GM19395 (cell line): Measurements from ENCODE around the gene JAK2.
"Not testable (repeated sequence)": the region's sequence is repeated elsewhere in the genome, so short reads cannot be mapped to it uniquely, and the experiment has no call there.

Source experiments
- ATAC-seq: cut with Tn5 transposase; IDR thresholded peaks from one replicate; pipeline ENCODE4 v1.9.1; 2021; ENCODE audit warnings: mild to moderate bottlenecking, moderate library complexity; ENCODE audit not compliant: unreplicated experiment

The JAK2 gene

DNA sequence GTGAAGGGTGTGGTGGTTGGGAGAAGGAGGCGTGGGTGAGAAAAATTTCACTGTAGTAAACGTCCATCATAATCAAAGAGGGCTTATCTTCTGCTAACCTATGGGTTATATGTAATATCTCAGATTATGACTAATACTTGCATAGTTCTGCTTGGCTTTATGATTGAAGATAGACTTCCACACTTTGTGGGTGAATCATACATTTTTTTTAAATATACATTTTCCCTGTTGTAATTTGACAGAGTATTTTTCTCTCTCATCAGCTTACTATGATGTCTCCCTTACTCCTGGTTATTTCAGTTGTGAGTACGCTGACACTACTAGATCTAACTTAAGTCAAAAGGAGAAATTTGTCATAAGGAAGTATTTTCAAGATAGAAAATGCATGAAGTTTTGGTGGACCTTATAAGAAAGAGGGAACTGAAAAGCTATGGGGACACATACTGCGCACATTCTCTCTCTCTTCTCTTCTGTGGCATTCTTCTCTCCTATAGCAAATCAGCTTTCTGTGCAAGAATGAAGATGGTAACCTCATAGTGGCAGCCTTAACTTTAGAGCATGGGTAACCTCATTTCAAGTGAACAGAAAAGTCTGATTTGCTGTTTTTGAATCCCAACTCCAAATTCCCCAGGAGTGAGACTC is 4.9 kb upstream of the JAK2 start:
- no peak for ATAC-seq

DNA sequence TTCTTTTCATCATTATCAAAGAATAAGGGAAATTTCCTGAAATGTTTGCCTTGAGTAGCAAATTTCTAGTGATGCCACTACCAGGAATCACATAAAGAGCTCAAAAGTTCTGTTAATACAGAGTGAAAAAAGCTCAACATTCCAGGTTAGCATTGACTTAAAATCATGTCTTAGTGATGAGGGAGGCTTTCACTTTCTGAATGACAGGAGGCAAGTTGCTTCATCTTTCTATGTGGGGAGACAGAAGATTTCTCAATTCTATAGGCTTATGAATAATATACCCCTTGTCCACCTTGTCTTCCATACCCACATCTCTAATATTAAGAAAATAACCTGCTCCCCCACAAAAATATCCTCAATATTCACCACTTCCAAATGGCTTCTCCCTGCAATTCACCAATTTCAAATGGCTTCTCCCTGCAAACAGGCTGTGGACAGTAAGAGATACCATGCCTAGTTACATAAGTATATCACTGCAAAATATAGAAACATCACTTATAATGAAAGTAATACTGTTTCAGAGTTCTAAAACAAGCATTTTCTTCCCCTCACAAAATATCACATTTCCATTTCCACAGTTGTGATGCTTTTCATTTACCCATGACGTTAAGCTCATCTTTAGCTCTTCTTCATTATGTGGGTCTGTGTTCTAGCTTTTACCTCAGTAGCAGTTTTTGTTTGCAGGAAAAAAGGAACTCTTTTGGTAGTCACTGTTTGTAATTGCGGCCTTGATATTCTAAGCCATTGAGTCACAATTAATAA is 2.2 kb upstream of the JAK2 start:
- no peak for ATAC-seq

DNA sequence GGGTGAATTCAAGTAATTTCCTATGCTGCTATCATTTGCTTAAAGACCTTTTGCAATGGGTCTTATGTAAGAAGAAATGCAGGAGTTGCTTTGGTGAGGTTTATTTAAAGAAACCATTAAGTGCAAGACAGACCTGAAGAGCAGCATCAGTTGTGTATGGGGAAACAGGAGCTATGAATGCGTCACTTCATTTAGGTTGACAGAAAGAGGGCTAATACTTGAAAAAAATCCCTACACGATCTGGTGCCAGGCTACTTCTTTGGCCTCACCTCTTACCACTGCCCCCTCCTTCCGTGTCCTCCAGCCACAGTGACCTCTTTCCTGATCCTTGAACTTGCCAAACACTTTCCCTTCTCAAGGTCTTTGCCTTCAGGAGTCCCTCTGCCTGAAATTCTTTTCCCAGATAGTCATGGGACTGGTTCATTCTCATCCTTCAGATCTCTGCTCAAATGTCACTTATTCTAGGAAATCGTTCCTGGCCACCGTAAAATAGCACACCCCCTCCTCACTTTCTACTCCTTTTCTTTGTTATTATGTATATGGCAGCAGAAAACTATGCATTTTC is 1.4 kb upstream of the JAK2 start:
- ATAC-seq, result no peak

DNA sequence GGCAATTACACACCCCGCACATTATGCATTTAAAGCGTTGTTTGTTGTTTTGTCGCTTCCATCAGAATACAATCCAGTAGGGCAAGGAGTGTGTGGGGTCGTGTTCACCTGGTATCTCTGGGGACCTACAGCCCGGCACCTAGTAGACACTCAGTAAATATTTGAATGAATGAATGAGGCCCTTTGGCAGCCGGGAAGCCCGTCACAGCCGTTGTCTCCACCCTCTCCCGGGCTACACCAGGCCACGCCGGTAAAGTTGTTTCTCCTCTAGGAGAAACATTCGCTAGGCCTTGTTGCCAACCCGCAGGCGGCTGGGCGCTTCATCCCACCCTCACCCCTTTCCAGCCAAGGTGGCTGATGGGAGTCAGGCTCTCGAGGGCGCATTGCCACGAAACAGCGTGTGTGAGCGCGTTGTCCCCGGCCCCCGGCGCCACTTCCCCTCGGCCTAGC is 876 bp upstream of the JAK2 start:
- ATAC-seq, result peak; percentile 4

DNA sequence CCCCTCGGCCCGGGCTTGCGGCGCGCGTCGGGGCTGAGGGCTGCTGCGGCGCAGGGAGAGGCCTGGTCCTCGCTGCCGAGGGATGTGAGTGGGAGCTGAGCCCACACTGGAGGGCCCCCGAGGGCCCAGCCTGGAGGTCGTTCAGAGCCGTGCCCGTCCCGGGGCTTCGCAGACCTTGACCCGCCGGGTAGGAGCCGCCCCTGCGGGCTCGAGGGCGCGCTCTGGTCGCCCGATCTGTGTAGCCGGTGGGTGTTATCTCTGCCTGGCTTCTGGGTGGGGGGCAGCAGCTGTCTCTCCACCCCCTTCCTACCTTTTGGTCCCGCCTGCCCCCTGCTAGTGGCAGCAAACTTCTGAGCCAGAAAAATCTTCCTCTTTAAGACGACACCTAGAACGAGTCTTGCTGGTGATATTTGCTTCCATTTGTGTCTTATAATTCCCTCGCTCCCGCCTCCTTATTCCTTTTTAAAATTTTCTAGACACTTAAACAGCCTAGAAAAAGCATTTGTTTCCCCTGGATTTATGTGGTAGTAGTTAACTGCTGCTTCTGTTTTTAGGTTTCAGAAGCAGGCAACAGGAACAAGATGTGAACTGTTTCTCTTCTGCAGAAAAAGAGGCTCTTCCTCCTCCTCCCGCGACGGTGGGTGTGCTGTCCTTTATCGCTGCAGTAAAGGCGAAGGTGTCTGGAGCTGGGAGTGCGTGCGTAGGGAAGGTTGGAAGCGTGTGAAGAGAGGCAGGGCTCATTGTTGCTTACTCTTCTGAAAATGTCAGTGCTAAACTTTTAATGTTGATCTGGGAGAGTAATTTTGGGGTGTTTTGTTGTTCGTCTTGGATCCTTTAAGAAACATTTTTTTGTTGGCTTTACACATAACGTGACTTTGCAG is 554 bp downstream of the JAK2 start:
- peak; percentile 34 for ATAC-seq

DNA sequence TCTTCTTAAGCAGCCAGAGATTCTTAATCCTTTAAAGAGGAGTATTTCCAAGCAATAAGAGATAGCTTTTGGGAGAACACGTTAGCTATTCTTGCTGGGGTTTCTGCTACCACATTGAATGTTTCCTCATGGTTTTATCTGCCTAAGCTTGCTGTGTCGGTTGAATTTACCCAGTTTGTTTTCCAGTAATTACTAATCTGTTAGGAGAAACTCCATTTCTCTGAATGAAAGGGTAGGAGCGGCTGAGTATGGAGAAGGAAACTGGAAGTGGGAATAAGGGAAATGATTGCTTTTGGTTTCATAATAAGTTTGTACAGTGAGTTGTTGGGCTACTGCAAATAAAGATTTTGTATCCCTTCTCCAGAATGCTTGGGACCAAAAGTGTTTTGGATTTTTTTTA is 1.2 kb downstream of the JAK2 start:
- no peak for ATAC-seq

DNA sequence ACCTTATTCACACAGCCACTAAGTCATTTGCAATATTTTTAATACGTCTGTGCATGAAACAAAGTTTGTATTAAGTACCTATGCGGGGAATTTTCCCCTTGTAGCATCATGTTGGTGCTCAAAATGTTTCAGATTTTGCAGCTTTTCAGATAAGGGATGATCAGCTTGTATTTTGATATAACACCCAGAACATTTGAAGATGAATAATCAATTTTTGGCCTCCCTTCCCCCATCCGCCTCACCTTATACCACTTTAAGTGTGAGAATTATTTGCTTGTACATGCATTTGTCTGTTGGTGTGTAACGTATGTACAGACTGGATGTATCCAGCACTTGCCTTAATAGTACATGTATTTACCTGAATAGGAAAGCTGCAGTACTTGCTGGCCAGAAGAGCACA is 1.7 kb downstream of the JAK2 start:
- no peak for ATAC-seq

DNA sequence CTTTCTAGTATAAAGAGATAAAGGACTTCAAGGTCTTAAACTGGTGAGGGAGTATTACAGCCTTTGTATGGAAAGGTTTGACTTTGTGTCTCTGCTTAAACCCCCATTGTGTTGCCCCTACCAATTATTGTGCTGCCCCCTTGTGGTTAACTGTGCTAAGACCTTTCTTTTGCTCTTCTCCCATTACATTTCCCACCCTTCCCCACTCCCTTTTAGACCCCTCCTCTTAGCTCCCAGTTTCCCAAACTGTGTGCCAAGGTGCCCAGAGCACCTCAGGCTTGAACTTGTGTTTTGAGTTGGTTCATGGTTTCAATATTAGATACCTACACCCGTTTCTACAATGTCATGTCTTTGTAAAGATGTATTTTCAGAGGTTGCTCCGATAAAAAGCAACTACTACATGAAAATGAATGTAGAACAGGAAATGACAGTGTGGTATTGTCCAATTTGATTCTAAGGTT is 2.9 kb downstream of the JAK2 start:
- no peak for ATAC-seq

DNA sequence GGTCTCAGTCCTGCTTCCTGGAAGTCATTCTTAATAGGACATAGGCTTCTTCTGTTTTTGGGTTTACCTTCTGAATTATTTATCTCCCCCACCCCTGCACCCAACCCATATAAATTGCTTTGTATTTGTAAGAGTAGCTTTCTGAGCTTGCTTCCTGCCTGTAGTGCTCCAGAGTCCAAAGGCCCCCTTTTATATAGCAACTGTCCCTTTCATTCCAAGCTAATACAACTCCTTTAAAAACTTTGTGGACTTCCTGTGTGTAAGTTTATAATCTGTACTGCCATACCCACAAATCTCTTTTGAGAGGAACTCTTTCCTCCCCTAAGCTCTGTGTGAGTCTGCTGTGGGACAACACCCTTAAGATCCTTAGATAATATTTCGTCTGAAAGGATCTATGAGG is 7.8 kb downstream of the JAK2 start:
- no peak for ATAC-seq

DNA sequence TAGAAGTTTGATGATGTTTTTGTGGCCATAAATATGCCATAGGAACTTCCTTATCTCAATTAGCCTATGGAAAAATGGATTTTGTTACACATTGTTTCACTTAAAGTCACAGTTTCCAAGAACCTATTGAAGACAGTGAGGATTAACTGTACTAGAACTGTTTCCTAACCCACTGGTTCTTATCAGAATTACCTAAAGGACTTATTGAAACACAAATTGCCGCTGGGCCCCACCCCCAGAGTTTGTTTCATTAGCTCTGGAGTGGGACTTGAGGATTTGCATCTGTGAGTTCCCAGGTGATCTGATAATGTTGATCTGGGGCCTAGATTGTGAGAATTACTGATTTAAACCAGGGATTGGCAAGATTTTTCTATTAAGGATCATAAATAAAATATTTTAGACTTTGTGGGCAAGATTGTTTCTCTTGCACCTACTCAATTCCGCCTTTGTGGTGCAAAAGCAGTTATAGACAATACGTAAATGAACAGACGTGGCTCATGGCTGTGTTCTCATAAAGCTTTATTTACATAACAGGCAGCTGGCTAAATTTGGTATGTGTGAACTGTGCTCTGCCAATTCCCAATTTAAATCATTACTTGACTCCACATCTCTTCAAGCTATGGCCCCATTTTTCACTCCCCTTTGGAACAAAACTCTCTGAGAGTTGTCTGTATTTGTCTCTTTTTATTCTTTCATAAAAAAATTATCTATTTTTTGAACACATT is 9.3 kb downstream of the JAK2 start:
- ATAC-seq, result no peak

DNA sequence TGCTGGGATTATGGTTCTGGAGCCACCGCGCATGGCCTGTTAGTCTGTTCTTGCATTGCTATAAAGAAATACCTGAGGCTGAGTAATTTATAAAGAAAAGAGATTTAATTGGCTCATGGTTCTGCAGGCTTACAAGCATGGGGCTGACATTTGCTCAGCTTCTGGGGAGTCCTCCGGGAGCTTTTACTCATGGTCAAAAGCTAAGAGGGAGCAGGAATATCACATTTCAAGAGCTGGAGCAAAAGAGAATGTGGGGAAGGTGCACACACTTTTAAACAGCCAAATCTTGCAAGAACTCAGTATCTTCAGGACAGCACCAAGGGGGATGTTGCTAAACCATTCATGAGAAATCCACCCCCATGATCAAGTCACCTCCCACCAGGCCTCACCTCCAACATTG is 12.1 kb downstream of the JAK2 start:
- ATAC-seq, result no peak

DNA sequence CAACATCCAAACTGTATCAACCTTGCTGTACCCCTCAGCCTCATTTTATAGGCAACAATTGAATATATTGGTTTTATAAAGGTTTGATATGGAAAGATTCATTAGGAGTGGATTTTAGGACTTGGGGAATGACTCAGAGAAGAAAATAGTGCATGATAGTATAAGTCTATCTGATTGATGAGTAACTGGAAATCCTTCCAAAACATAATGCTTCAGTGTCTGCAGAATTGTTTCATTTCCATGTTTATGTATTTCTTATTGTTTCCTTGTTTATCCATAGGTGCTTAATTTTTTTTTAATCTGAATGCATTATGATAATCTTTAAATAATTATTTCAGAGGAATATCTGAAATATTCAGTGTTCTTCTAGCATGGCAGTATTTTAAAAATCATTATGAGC is 12.6 kb downstream of the JAK2 start:
- no peak for ATAC-seq

DNA sequence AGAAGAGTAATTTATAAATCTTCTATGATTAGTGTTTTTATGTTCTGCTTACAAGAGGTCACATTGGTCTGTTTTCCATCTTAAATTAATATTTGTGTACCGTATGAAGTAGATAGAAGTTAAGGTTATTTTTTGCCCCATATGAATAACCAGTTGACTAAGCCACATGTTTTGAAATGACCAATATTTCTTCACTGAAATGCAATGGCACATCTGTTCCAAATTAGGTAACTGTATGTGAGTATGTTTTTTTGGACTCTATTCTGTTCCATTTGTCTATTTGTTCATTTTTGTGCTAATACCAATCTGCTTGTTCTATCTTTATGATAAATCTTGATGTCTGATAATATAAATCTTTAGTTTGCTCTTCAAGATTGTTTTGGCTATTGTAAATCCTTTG is 17.7 kb downstream of the JAK2 start:
- no peak for ATAC-seq

DNA sequence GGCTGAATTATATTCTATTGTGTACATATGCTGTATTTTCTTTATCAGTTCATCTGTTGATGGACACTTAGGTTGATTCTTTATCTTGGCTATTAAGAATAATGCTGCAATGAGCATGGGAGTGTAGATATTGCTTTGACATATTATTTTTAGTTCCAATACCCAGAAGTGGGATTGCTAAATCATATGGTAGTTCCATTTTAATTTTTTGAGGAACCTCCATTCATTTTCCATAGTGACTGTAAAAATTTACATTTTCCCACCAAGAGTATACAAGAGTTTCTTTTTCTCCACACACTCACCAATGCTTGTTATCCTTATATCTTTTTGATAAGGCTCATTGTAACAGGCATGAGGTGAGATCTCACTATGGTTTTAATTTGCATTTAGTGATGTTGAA is 19.4 kb downstream of the JAK2 start:
- no peak for ATAC-seq

DNA sequence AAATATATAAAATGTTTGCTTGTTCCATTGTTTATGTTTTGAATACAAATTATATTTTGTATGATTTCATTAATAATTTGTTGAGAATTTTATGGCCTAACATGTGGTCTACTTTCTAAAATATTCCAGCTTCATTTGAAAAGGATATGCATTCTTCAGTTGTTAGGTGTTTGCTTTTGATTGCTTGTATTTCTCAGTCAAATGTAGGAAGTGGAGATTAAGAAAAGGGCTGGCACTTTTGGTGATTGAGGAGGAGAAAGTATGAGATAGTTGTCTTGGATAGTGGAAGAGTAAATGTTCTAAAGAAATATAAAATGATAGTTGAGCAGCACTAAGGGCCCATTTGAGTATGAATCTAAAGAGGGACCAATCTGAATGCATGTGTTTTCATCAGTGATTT is 23.1 kb downstream of the JAK2 start:
- ATAC-seq, result no peak

DNA sequence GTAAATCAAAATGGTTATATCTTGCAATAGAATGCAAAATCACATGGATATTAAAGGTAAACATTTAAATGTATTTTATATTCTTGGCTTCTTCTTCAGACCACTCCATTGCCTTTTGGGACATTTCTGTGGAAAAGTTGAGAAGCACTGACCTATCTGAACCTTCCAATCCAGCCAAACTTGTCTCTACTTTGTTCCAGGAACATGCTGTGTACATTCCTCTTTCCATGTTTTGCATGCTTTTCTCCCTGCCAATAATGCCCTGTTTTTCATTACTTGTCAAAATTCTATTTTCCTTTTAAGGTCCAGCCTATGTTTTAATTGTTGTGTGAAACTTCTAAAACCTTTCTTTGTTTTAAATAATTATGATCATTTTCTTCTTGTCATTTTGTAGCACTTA is 28.3 kb downstream of the JAK2 start:
- ATAC-seq, result no peak

DNA sequence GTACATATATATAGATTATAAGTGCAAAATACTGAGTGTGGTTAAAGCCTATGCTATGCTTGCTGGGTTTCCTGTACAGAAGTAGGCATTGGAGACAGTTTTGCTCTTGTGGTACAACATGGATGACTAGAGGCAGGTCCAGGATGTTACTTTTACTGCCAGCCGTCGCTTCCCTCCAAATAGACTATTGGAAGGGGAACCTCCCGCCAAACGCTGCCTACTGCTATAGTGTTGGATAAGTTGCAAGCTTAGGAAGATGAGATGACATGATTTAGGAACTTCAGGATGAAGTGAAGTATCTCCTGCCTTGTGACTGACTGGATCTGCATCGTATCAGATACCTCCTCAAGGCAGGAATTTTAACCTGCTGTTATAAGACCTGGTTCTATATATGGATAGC is 30.9 kb downstream of the JAK2 start:
- no peak for ATAC-seq

DNA sequence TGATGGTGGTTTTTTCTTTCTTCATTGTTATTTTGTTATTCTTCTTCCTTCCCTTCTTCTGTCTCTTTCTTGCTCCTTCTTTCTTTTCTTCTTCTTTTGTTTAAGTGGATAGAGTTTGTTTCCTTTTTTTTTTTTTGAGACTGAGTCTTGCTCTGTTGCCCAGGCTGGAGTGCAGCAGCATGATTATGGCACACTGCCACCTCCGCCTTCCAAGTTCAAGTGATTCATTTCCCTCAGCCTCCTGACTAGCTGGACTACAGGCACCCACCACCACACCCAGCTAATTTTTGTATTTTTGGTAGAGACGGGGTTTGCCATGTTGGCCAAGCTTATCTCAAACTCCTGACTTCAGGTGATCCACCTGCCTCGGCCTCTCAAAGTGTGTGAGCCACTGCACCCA is 40.3 kb downstream of the JAK2 start:
- no peak for ATAC-seq

DNA sequence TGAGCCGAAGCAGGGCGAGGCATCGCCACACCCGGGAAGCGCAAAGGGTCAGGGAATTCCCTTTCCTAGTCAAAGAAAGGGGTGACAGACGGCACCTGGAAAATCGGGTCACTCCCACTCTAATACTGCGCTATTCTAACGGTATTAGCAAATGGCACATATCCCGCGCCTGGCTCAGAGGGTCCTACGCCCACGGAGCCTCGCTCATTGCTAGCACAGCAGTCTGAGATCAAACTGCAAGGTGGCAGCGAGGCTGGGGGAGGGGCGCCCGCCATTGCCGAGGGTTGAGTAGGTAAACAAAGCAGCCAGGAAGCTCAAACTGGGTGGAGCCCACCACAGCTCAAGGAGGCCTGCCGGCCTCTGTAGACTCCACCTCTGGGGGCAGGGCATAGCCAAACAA is 46.9 kb downstream of the JAK2 start:
- not testable (repeated sequence) for ATAC-seq

DNA sequence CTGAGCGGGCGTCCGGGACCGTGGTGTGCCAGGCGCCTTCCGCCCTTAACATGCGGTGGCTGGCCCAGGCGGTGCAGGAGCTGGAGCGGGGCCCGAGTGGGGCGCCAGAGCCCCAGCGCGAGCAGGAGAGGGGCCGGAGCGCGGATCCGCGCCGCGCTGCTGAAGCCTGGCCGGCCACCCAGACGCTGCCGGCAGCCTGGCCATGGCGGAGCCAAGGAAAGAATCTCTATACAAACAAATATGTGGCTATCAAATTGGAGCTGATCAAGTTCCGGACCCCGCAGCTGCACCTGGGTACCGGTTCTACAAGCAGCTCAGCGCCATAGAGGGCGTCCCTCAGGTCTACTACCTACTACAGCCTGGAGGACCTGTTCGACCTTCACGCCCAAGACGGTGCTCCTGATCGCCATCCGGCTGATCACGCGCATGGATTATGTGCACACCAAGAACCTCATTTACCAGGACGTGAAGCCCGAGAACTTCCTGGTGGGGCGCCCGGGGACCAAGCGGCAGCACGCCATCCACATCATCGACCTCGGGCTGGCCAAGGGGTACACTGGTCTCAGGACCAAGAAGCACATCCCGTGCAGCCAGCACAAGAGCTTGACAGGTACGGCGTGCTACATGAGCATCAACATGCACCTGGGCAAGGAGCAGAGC is 55.8 kb downstream of the JAK2 start:
- no peak for ATAC-seq
